Measurements from ENCODE around the gene RGL1. TPM values are rescaled to one million over a fixed set of nuclear protein-coding genes. Genes with fewer than 3 reads are reported as not detected.

RGL1 gene
- total RNA-seq, 2 donors from 2014 or later = 9.9 to 16.2 TPM

- no peak for ATAC-seq
- TF ChIP-seq POLR2A (IDR thresholded peaks at IDR 0.05) = no peak
- TF ChIP-seq CTCF (IDR thresholded peaks at IDR 0.05) = no peak
- H3K4me3 ChIP-seq = no peak overlapping the region
- no peaks in the 10 kb centered on the region for H3K27me3 ChIP-seq
- WGBS, 2 donors = 85 to 97% methylated on average over 4 of the region's 4 CpGs
- intact Hi-C loops (cut with DNase I) = no loop called here
- DNase-seq = no peak
- no peaks in the 10 kb centered on the region for H3K9me3 ChIP-seq
- no peak overlapping the region for H3K27ac ChIP-seq
- H3K4me1 ChIP-seq = peaks cover 15% of the 10 kb centered on the region
- H3K36me3 ChIP-seq (replicated peaks in 1 of 2; ENCODE audit: insufficient read depth in 1 of 2, low read depth in 2 of 2) = no peaks in the 10 kb centered on the region
These were observed 152.4 kb downstream of the RGL1 start for GRCh38 chr1:183957216-183957830.

GRCh38 chr1:183958958-183959357, 154.0 kb downstream of the RGL1 start:
- peak; percentile 40 for ATAC-seq

GRCh38 chr1:183961132-183961531, 156.2 kb downstream of the RGL1 start:
- Histone ChIP-seq H3K27me3 (no peaks in the 10 kb centered on the region), H3K27ac (no peak overlapping the region), H3K36me3 (replicated peaks in 1 of 2; ENCODE audit: insufficient read depth in 1 of 2, low read depth in 2 of 2) (no peaks in the 10 kb centered on the region), H3K4me1 (no peaks in the 10 kb centered on the region), H3K9me3 (no peaks in the 10 kb centered on the region), H3K4me3 (no peak overlapping the region)
- TF ChIP-seq POLR2A (IDR thresholded peaks at IDR 0.05) (no peak), CTCF (IDR thresholded peaks at IDR 0.05) (no peak)
- 89 to 91% methylated on average over 5 of the region's 5 CpGs for WGBS, 2 donors
- DNase-seq = no peak
- ATAC-seq = no peak
- intact Hi-C loops (cut with DNase I) = no loop called here

More at GRCh38 chr1:183958958-183959357, 154.0 kb downstream of the RGL1 start:
- 77 to 100% methylated on average over 1 of the region's 1 CpG for WGBS, 2 donors
- Histone ChIP-seq H3K27ac (no peak overlapping the region), H3K4me1 (peaks cover 8% of the 10 kb centered on the region), H3K27me3 (no peaks in the 10 kb centered on the region), H3K4me3 (no peak overlapping the region), H3K36me3 (replicated peaks in 1 of 2; ENCODE audit: insufficient read depth in 1 of 2, low read depth in 2 of 2) (no peaks in the 10 kb centered on the region), H3K9me3 (no peaks in the 10 kb centered on the region)
- TF ChIP-seq CTCF (IDR thresholded peaks at IDR 0.05) (no peak), POLR2A (IDR thresholded peaks at IDR 0.05) (no peak)
- intact Hi-C loops (cut with DNase I) = no loop called here
- DNase-seq = no peak

DNA sequence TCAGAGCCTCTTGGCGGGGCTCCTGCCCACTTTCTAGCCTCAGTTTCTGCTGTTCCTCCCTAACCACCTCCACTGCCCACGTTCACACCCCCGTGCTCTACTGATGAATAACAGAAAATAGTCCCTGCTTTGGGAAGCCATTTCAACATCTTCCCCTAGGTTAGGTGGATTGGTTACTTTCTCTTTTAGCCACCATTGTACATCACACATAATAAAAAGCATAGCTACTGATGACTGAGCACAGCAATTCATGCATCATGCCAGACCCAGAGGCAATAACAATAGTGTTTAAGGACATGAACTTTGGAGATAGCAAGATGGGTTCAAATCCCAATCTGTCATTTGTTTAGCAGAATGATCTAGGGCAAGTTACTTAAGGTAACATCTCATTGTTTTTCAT, 158.0 kb downstream of the RGL1 start:
- WGBS, 2 donors = 94 to 97% methylated on average over 3 of the region's 3 CpGs
- Histone ChIP-seq H3K4me3 (no peak overlapping the region), H3K27ac (no peak overlapping the region), H3K27me3 (no peaks in the 10 kb centered on the region), H3K4me1 (no peaks in the 10 kb centered on the region), H3K9me3 (no peaks in the 10 kb centered on the region), H3K36me3 (replicated peaks in 1 of 2; ENCODE audit: insufficient read depth in 1 of 2, low read depth in 2 of 2) (no peaks in the 10 kb centered on the region)
- no peak for TF ChIP-seq POLR2A (IDR thresholded peaks at IDR 0.05)
- TF ChIP-seq CTCF (IDR thresholded peaks at IDR 0.05) = no peak
- ATAC-seq (no peak), DNase-seq (no peak)
- intact Hi-C loops (cut with DNase I) = no loop called here

GRCh38 chr1:183965726-183966125, 160.8 kb downstream of the RGL1 start:
- intact Hi-C loops (cut with DNase I) = no loop called here

More at GRCh38 chr1:183965726-183966125, 160.8 kb downstream of the RGL1 start:
- 78 to 82% methylated on average over 1 of the region's 1 CpG for WGBS, 2 donors
- DNase-seq (no peak), ATAC-seq (no peak)
- H3K36me3 ChIP-seq (replicated peaks in 1 of 2; ENCODE audit: insufficient read depth in 1 of 2, low read depth in 2 of 2) = no peaks in the 10 kb centered on the region
- no peak overlapping the region for H3K4me3 ChIP-seq
- TF ChIP-seq POLR2A (IDR thresholded peaks at IDR 0.05) (no peak), CTCF (IDR thresholded peaks at IDR 0.05) (no peak)
- no peaks in the 10 kb centered on the region for H3K9me3 ChIP-seq
- H3K4me1 ChIP-seq = no peaks in the 10 kb centered on the region
- no peaks in the 10 kb centered on the region for H3K27me3 ChIP-seq
- no peak overlapping the region for H3K27ac ChIP-seq
